ENCODE results near the gene NPLOC4. TPM values are rescaled to one million over a fixed set of nuclear protein-coding genes. Genes with fewer than 3 reads are reported as not detected.

The NPLOC4 gene
- total and polyA plus RNA-seq, 9 of the 15 experiments (the other 6 are each of a cell fraction or from before 2014, with no cell fraction given) = 1.5 to 116 (median 64.5) TPM

GRCh38 chr17:81631482-81631881, 5.4 kb downstream of the NPLOC4 start (continued):
- TF ChIP-seq ZNF398 (CRISPR knock-in tag; IDR thresholded peaks at IDR 0.05) (no peak), POLR2G (IDR thresholded peaks at IDR 0.05; ENCODE audit: low read depth, low read length) (no peak), KLF16 (IDR thresholded peaks at IDR 0.05) (no peak), MAFG (tag; conservative IDR thresholded peaks at IDR 0.05) (no peak), LEF1 (IDR thresholded peaks at IDR 0.05) (no peak), FOSL1 (tag; conservative IDR thresholded peaks at IDR 0.05) (no peak)

- FAIRE-seq = no peak
- DNase-seq (ENCODE audit: extremely low read depth in 1 of 4, low spot score in 3 of 4) = no peak
- ChIA-PET CTCF (ENCODE audit: low intra/inter-chr PET ratio) (no interaction called here), POLR2A (interaction anchor here (0.7 to 0.9 kb wide), 4 partner anchors 13 to 229 kb away, joined by 3 to 7 read pairs (median 4); partner anchors contain the start of gene FAAP100)
- Histone ChIP-seq H3K4me3 (no peak overlapping the region), H4K20me1 (replicated peaks; ENCODE audit: control insufficient read depth, insufficient read depth, low read length) (peaks cover under 1% of the 10 kb centered on the region; the same call in 1 of the 2 replicates), H3K36me3 (ENCODE audit: control insufficient read depth, insufficient read depth, low read length) (peaks cover 81% of the 10 kb centered on the region), H3K9ac (ENCODE audit: insufficient read depth in 1 of 2, low read depth in 2 of 2, low read length in 2 of 2) (no peak overlapping the region), H3K9me3 (replicated peaks; ENCODE audit: control insufficient read depth, insufficient read depth, low read depth, low read length) (no peaks in the 10 kb centered on the region), H3K79me2 (ENCODE audit: control insufficient read depth, insufficient read depth, low read length) (peaks cover 57% of the 10 kb centered on the region), H3K9me1 (ENCODE audit: control insufficient read depth, insufficient read depth, low read length) (no peaks in the 10 kb centered on the region), H3K27me3 (ENCODE audit: control insufficient read depth in 2 of 2, insufficient read depth in 2 of 2, low read length in 2 of 2) (no peaks in the 10 kb centered on the region), H2AFZ (ENCODE audit: low read depth, low read length) (no peak overlapping the region), H3K27ac (ENCODE audit: extremely low read depth, low read depth, low read length) (no peak overlapping the region), H3K4me2 (ENCODE audit: insufficient read depth, low read length) (no peak overlapping the region), H3K4me1 (replicated peaks in 1 of 2; ENCODE audit: control insufficient read depth in 2 of 2, insufficient read depth in 2 of 2, low read length in 2 of 2) (peaks cover 3 to 6% of the 10 kb centered on the region in 2 experiments; a peak in 4 of 5 replicates)
- 90% methylated on average over 8 of the region's 8 CpGs for WGBS (ENCODE audit: insufficient coverage, low coverage, missing lambda C conversion rate)
- no TSS peak for BruUV-seq (replicated peaks)
- intact Hi-C loops (cut with micrococcal nuclease) (no loop called here), in situ Hi-C loops (cut with MboI) (no loop called here)
- ATAC-seq = no peak
- TF ChIP-seq SMARCB1 (IDR thresholded peaks at IDR 0.05; ENCODE audit: insufficient read length, low read depth) (no peak), ELK1 (CRISPR knock-in tag; IDR thresholded peaks at IDR 0.05) (no peak), ARNT (IDR thresholded peaks at IDR 0.05) (no peak), L3MBTL2 (IDR thresholded peaks at IDR 0.05) (no peak), FOXA3 (CRISPR knock-in tag; conservative IDR thresholded peaks at IDR 0.05 in 1 of 2, IDR thresholded peaks at IDR 0.05 in 1 of 2) (no peak), HDGF (IDR thresholded peaks at IDR 0.05) (no peak), ZNF785 (CRISPR knock-in tag; IDR thresholded peaks at IDR 0.05) (no peak), ZBTB11 (CRISPR knock-in tag; IDR thresholded peaks at IDR 0.05) (no peak), GTF2A2 (tag; IDR thresholded peaks at IDR 0.05) (no peak), ZNF436 (CRISPR knock-in tag; IDR thresholded peaks at IDR 0.05) (no peak), NRF1 (conservative IDR thresholded peaks at IDR 0.05 in 1 of 2, IDR thresholded peaks at IDR 0.05 in 1 of 2) (no peak)
Measured at GRCh38 chr17:81630274-81630673, 6.6 kb downstream of the NPLOC4 start.

Measured in K562 (cell line).